Measurements from ENCODE around the gene TMEM92. TPM values are rescaled to one million over a fixed set of nuclear protein-coding genes. Genes with fewer than 3 reads are reported as not detected.

TMEM92 gene
- total and polyA plus RNA-seq, 2 of the 13 experiments (the other 11 are each of a cell fraction or from before 2014, with no cell fraction given): 0.07 TPM; not detected in 1

DNA sequence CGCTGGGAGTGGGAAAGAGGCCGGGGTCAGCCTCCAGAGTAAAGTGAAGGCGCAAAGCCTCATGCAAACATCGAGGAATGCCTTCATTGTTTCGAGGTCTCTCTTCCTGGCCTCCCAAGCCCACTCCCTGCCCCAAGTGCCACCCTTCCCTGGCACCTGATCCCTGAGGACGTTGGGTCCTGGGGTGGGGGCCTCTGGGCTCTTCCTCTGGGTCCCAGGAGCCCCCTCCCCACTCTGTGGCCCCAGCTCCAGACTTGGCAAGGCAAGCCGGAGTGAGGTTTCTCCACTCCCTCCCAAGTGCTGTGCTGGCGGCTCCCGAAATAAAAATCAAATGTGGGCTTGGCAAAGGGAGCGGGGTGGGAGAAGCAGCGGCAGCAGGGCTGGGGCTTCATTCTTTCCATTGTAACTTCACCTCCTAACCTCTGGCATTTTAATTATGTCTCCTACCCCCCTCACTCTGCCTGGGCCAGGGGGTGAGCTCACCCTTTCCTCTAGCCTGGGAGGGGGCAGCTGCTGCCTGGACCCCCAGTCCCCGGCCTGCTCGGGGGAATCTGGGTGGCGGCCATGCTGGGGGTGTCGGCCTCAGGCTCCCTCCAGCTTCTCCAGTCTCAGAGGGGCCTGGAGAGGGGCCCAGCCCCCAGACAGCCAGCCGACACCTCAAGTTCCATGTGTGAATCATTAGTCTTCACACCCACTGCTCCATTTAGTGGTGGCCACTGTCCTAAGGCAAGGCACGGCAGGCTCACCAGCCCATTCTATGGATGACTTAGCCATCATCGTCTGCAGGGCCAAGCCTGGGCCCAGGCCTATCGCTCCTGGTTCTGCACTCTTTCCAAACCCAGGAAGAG, 14.6 kb upstream of the TMEM92 start:
- Histone ChIP-seq H3K9me3 (ENCODE audit: low read length) (no peaks in the 10 kb centered on the region), H3K4me3 (replicated peaks in 1 of 3; ENCODE audit: insufficient read depth in 1 of 3, low read depth in 2 of 3, low read length in 3 of 3) (no peak overlapping the region), H2AFZ (ENCODE audit: low read length) (no peak overlapping the region), H4K20me1 (ENCODE audit: insufficient read depth, low read length) (no peaks in the 10 kb centered on the region), H3K36me3 (replicated peaks in 1 of 2; ENCODE audit: control insufficient read depth in 1 of 2, insufficient read depth in 2 of 2, low read length in 2 of 2) (no peaks in the 10 kb centered on the region), H3K27me3 (ENCODE audit: control insufficient read depth in 1 of 2, insufficient read depth in 2 of 2, low read length in 2 of 2) (peaks cover 25 to 91% of the 10 kb centered on the region in 2 experiments), H3K27ac (ENCODE audit: extremely low read length, insufficient read depth, low read length) (no peak overlapping the region), H3K79me2 (ENCODE audit: insufficient read depth, low read length) (no peaks in the 10 kb centered on the region), H3K4me1 (ENCODE audit: insufficient read depth, low read length) (no peaks in the 10 kb centered on the region), H3K4me2 (ENCODE audit: low read depth, low read length) (no peak overlapping the region), H3K9ac (ENCODE audit: insufficient read depth, low read depth, low read length) (no peak overlapping the region)
- 51% methylated on average over 15 of the region's 19 CpGs for WGBS (ENCODE audit: low lambda C conversion rate)
- BruUV-seq (replicated peaks): no TSS peak
- DNase-seq (ENCODE audit: low spot score) (no peak), ATAC-seq (no peak), FAIRE-seq (no peak)
- in situ Hi-C loops (cut with HindIII; ENCODE audit: extremely low pct_ligation_motif_present, low pct_unique_long_range_greater_than_20kb) (no loop called here), intact Hi-C loops (cut with micrococcal nuclease; ENCODE audit: unreplicated experiment) (no loop called here)
- ChIA-PET CTCF (ENCODE audit: low intra/inter-chr PET ratio, low total read pairs) (no interaction called here), POLR2A (no interaction called here)
- TF ChIP-seq SNAI1 (CRISPR knock-in tag; IDR thresholded peaks at IDR 0.05; ENCODE audit: borderline replicate concordance) (no peak), ZNF780A (CRISPR knock-in tag; IDR thresholded peaks at IDR 0.05) (no peak), TBX3 (IDR thresholded peaks at IDR 0.05; ENCODE audit: borderline replicate concordance) (no peak), RFX5 (IDR thresholded peaks at IDR 0.05; ENCODE audit: low read depth, low read length) (no peak)
- TF ChIP-seq, protein P1, sequence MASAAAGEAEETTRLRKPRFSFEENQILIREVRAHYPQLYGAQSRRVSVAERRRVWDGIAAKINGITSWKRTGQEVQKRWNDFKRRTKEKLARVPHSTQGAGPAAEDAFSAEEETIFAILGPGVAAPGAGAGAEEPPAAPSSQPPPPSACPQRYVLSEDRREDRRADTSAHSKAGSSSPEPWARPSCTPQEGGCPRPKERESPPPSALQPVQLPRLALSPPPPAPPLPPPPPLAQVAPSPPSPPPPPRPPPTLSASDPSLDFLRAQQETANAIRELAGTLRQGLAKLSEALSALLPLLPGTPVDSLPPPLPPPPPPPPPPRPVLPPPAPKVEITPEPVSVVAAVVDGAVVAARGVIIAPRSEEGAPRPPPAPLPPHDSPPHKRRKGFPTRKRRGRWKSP (CRISPR knock-in tag; IDR thresholded peaks at IDR 0.05): no peak

DNA sequence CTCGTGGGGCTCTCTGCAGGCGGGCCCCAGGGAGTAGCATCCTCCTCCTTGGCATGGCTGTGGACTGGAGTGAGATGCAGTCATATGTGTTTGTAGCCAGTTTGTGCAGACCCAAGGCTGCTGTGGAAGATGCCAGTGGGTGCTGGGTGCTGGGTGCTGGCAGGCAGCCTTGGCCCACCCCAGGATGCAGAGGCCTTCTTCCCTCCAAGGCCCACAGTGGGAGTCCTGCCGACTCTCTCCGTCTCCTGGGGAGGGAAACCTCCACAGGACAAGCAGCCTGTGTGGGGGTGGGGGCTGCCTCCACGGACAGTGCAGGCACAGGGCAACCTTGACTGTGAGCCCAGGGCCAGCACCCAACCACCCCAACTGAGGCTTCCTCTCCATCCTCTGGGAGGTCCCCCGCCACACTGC, 13.8 kb upstream of the TMEM92 start:
- FAIRE-seq: no peak
- Histone ChIP-seq H3K4me1 (ENCODE audit: insufficient read depth, low read length) (no peaks in the 10 kb centered on the region), H3K4me3 (replicated peaks in 1 of 3; ENCODE audit: insufficient read depth in 1 of 3, low read depth in 2 of 3, low read length in 3 of 3) (no peak overlapping the region), H3K9me3 (ENCODE audit: low read length) (no peaks in the 10 kb centered on the region), H3K9ac (ENCODE audit: insufficient read depth, low read depth, low read length) (no peak overlapping the region), H3K27ac (ENCODE audit: extremely low read length, insufficient read depth, low read length) (no peak overlapping the region), H4K20me1 (ENCODE audit: insufficient read depth, low read length) (no peaks in the 10 kb centered on the region), H2AFZ (ENCODE audit: low read length) (no peak overlapping the region), H3K27me3 (ENCODE audit: control insufficient read depth in 1 of 2, insufficient read depth in 2 of 2, low read length in 2 of 2) (peaks cover 26 to 96% of the 10 kb centered on the region in 2 experiments), H3K36me3 (replicated peaks in 1 of 2; ENCODE audit: control insufficient read depth in 1 of 2, insufficient read depth in 2 of 2, low read length in 2 of 2) (no peaks in the 10 kb centered on the region), H3K79me2 (ENCODE audit: insufficient read depth, low read length) (no peaks in the 10 kb centered on the region), H3K4me2 (ENCODE audit: low read depth, low read length) (no peak overlapping the region)
- no peak for DNase-seq (ENCODE audit: low spot score)
- in situ Hi-C loops (cut with HindIII; ENCODE audit: extremely low pct_ligation_motif_present, low pct_unique_long_range_greater_than_20kb): no loop called here
- no peak for ATAC-seq
- ChIA-PET POLR2A (no interaction called here), CTCF (ENCODE audit: low intra/inter-chr PET ratio, low total read pairs) (no interaction called here)
- BruUV-seq (replicated peaks): no TSS peak
- TF ChIP-seq TRIM24 (CRISPR knock-in tag; IDR thresholded peaks at IDR 0.05) (no peak), ZNF780A (CRISPR knock-in tag; IDR thresholded peaks at IDR 0.05) (no peak), ZNF124 (CRISPR knock-in tag; IDR thresholded peaks at IDR 0.05) (no peak), JDP2 (CRISPR knock-in tag; IDR thresholded peaks at IDR 0.05; ENCODE audit: borderline replicate concordance) (no peak), MEIS1 (CRISPR knock-in tag; IDR thresholded peaks at IDR 0.05; ENCODE audit: borderline replicate concordance) (no peak)
- TF ChIP-seq, protein P2, sequence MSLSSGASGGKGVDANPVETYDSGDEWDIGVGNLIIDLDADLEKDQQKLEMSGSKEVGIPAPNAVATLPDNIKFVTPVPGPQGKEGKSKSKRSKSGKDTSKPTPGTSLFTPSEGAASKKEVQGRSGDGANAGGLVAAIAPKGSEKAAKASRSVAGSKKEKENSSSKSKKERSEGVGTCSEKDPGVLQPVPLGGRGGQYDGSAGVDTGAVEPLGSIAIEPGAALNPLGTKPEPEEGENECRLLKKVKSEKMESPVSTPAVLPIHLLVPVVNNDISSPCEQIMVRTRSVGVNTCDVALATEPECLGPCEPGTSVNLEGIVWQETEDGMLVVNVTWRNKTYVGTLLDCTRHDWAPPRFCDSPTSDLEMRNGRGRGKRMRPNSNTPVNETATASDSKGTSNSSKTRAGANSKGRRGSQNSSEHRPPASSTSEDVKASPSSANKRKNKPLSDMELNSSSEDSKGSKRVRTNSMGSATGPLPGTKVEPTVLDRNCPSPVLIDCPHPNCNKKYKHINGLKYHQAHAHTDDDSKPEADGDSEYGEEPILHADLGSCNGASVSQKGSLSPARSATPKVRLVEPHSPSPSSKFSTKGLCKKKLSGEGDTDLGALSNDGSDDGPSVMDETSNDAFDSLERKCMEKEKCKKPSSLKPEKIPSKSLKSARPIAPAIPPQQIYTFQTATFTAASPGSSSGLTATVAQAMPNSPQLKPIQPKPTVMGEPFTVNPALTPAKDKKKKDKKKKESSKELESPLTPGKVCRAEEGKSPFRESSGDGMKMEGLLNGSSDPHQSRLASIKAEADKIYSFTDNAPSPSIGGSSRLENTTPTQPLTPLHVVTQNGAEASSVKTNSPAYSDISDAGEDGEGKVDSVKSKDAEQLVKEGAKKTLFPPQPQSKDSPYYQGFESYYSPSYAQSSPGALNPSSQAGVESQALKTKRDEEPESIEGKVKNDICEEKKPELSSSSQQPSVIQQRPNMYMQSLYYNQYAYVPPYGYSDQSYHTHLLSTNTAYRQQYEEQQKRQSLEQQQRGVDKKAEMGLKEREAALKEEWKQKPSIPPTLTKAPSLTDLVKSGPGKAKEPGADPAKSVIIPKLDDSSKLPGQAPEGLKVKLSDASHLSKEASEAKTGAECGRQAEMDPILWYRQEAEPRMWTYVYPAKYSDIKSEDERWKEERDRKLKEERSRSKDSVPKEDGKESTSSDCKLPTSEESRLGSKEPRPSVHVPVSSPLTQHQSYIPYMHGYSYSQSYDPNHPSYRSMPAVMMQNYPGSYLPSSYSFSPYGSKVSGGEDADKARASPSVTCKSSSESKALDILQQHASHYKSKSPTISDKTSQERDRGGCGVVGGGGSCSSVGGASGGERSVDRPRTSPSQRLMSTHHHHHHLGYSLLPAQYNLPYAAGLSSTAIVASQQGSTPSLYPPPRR (CRISPR knock-in tag; IDR thresholded peaks at IDR 0.05; ENCODE audit: borderline replicate concordance): no peak
- TF ChIP-seq, protein P3, sequence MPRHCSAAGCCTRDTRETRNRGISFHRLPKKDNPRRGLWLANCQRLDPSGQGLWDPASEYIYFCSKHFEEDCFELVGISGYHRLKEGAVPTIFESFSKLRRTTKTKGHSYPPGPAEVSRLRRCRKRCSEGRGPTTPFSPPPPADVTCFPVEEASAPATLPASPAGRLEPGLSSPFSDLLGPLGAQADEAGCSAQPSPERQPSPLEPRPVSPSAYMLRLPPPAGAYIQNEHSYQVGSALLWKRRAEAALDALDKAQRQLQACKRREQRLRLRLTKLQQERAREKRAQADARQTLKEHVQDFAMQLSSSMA (CRISPR knock-in tag; IDR thresholded peaks at IDR 0.05): no peak
- intact Hi-C loops (cut with micrococcal nuclease; ENCODE audit: unreplicated experiment): no loop called here
- WGBS (ENCODE audit: low lambda C conversion rate): 13% methylated on average over 3 of the region's 6 CpGs
